SK-N-SH (cell line): ENCODE results near the gene SV2A. TPM values are rescaled to one million over a fixed set of nuclear protein-coding genes. Genes with fewer than 3 reads are reported as not detected.

ENCODE experiments used
- CTCF ChIA-PET: fragments of 300-600, 350-600 bp; formaldehyde crosslinking; extraction: SDS; loops from one replicate; lab custom pipeline; 2021; lab: Yijun Ruan, JAX
- POLR2A ChIA-PET: fragments of 350-600 bp; sonication (Branson Sonifier 250); formaldehyde crosslinking; extraction: SDS; loops from one replicate; lab custom pipeline; 2020; ENCODE audit warnings: antibody characterized with exemption, inconsistent platforms; lab: Yijun Ruan, JAX
- DNase-seq: peaks from one replicate; pipeline ENCODE4 v3.0.0; 2012
- H2AFZ ChIP-seq: fragments of 200-600 bp; sonication (generic); 2 replicates; pipeline ENCODE4 v1.8.1; 2016; ENCODE audit warnings: antibody characterized with exemption, mild to moderate bottlenecking, low read depth
- H3F3A ChIP-seq: fragments of 200-600 bp; sonication (generic); replicated peaks from 2 replicates; pipeline ENCODE3; 2016; ENCODE audit warnings: antibody characterized with exemption, mild to moderate bottlenecking; ENCODE audit not compliant: insufficient read depth
- H3K27ac ChIP-seq, 2 experiments: fragments of 200-500 bp in 1 of 2; fragments of 200-600 bp in 1 of 2; sonication (Bioruptor generic) in 1 of 2; sonication (generic), shearing (Covaris generic) in 1 of 2; 2 replicates each; pipeline versions ENCODE4 v1.5.1 to v1.6.1; 2014 to 2016; ENCODE audit warnings: low read depth in 2 of 2, inconsistent platforms in 1 of 2, low read length in 1 of 2, mild to moderate bottlenecking in 1 of 2, mixed read lengths in 1 of 2
- H3K27me3 ChIP-seq: fragments of 200-600 bp; sonication (generic), shearing (Covaris generic); 2 replicates; pipeline ENCODE4 v1.6.1; 2016; ENCODE audit warnings: mixed run types; ENCODE audit not compliant: insufficient read depth
- H3K36me3 ChIP-seq, 2 experiments: fragments of 200-500 bp in 1 of 2; fragments of 200-600 bp in 1 of 2; sonication (Bioruptor generic) in 1 of 2; sonication (generic) in 1 of 2; replicated peaks in 1 of 2; 2 replicates each; pipeline versions ENCODE3 to v1.5.1; 2014 to 2016; ENCODE audit warnings: low read length in 1 of 2, mild to moderate bottlenecking in 1 of 2; ENCODE audit not compliant: insufficient read depth in 2 of 2, control insufficient read depth in 1 of 2
- H3K4me1 ChIP-seq, 2 experiments: fragments of 200-500 bp in 1 of 2; fragments of 200-600 bp in 1 of 2; sonication (Bioruptor generic) in 1 of 2; sonication (generic), shearing (Covaris generic) in 1 of 2; 2 replicates each; pipeline versions ENCODE4 v1.5.1 to v1.6.1; 2014 to 2016; ENCODE audit warnings: low read depth in 1 of 2, low read length in 1 of 2, mixed run types in 1 of 2; ENCODE audit not compliant: insufficient read depth in 2 of 2, control insufficient read depth in 1 of 2
- H3K4me2 ChIP-seq: fragments of 200-600 bp; sonication (generic), shearing (Covaris generic); 2 replicates; pipeline ENCODE4 v1.6.1; 2017; ENCODE audit warnings: mixed run types
- H3K4me3 ChIP-seq, 2 experiments: fragments of 200-500 bp in 1 of 2; fragments of 200-600 bp in 1 of 2; sonication (Bioruptor generic) in 1 of 2; sonication (generic), shearing (Covaris generic) in 1 of 2; 2 replicates each; pipeline versions ENCODE4 v1.5.1 to v1.8.1; 2014 to 2016; ENCODE audit warnings: low read depth in 2 of 2, inconsistent platforms in 1 of 2, low read length in 1 of 2, mild to moderate bottlenecking in 1 of 2, mixed read lengths in 1 of 2, moderate library complexity in 1 of 2
- H3K79me2 ChIP-seq: fragments of 200-600 bp; sonication (generic); 2 replicates; pipeline ENCODE4 v1.8.1; 2017; ENCODE audit warnings: mild to moderate bottlenecking; ENCODE audit not compliant: insufficient read depth
- H3K9ac ChIP-seq: fragments of 200-600 bp; sonication (generic); 2 replicates; pipeline ENCODE4 v1.6.1; 2017; ENCODE audit warnings: mixed run types
- H3K9me2 ChIP-seq: fragments of 200-600 bp; sonication (generic); 2 replicates; pipeline ENCODE4 v1.6.1; 2017; ENCODE audit warnings: mixed run types
- H3K9me3 ChIP-seq: fragments of 200-600 bp; sonication (generic); 2 replicates; pipeline ENCODE4 v1.6.1; 2017; ENCODE audit warnings: mixed run types, mild to moderate bottlenecking, moderate library complexity
- H4K20me1 ChIP-seq: fragments of 200-600 bp; sonication (generic); 2 replicates; pipeline ENCODE4 v1.6.1; 2017; ENCODE audit warnings: mild to moderate bottlenecking, mixed run types; ENCODE audit not compliant: insufficient read depth
- CTCF ChIP-seq: fragments of 200-600 bp; sonication (generic); IDR thresholded peaks from 2 replicates; pipeline ENCODE4 v1.6.1; 2017; ENCODE audit warnings: antibody characterized with exemption, mild to moderate bottlenecking, moderate library complexity
- EP300 ChIP-seq, 2 experiments: IDR thresholded peaks; 2 replicates each; pipeline versions ENCODE4 v1.4.0 to v1.6.1; 2012; ENCODE audit warnings: borderline replicate concordance in 1 of 2, low read depth in 1 of 2, low read length in 1 of 2
- FOSL2 ChIP-seq: IDR thresholded peaks from 2 replicates; pipeline ENCODE4 v1.4.0; 2012; ENCODE audit warnings: low read depth, mild to moderate bottlenecking, moderate library complexity, borderline replicate concordance
- FOXM1 ChIP-seq: IDR thresholded peaks from 2 replicates; pipeline ENCODE4 v1.4.0; 2012; ENCODE audit warnings: low read depth, mild to moderate bottlenecking
- GATA2 ChIP-seq: sonication (generic); formaldehyde crosslinking; IDR thresholded peaks from 2 replicates; pipeline ENCODE4 v1.5.0; 2020; ENCODE audit warnings: mild to moderate bottlenecking, missing genetic modification reagents
- MAX ChIP-seq: IDR thresholded peaks from 2 replicates; pipeline ENCODE4 v1.4.0; 2012; ENCODE audit warnings: low read depth
- MEF2A ChIP-seq: IDR thresholded peaks from 2 replicates; pipeline ENCODE4 v1.4.0; 2012; ENCODE audit warnings: low read depth, borderline replicate concordance
- MXI1 ChIP-seq: IDR thresholded peaks from 2 replicates; pipeline ENCODE4 v1.6.1; 2012; ENCODE audit warnings: mild to moderate bottlenecking, low read depth, low read length, improper control_type of control experiment
- NFIC ChIP-seq: IDR thresholded peaks from 2 replicates; pipeline ENCODE4 v1.4.0; 2012; ENCODE audit warnings: borderline replicate concordance
- NRF1 ChIP-seq: IDR thresholded peaks from 2 replicates; pipeline ENCODE4 v1.6.1; 2012; ENCODE audit warnings: low read depth, mild to moderate bottlenecking, low read length
- POLR2AphosphoS5 ChIP-seq: IDR thresholded peaks from 2 replicates; pipeline ENCODE4 v1.6.1; 2012; ENCODE audit warnings: low read depth, low read length
- RCOR1 ChIP-seq: fragments of 150-350 bp; IDR thresholded peaks from 2 replicates; pipeline ENCODE4 v1.6.1; 2017; ENCODE audit warnings: antibody characterized with exemption, low read length
- RXRA ChIP-seq: IDR thresholded peaks from 2 replicates; pipeline ENCODE4 v1.4.0; 2012; ENCODE audit warnings: low read depth, mild to moderate bottlenecking, borderline replicate concordance
- SMC3 ChIP-seq: IDR thresholded peaks from 2 replicates; pipeline ENCODE4 v1.6.1; 2012; ENCODE audit warnings: low read depth, low read length, improper control_type of control experiment
- TCF12 ChIP-seq: IDR thresholded peaks from 2 replicates; pipeline ENCODE4 v1.4.0; 2012
- ZBTB33 ChIP-seq: IDR thresholded peaks from 2 replicates; pipeline ENCODE4 v1.4.0; 2012; ENCODE audit warnings: low read depth, borderline replicate concordance
- WGBS: methylation state at CpG from one replicate; pipeline ENCODE4 v1.1.6; 2017; ENCODE audit warnings: low lambda C conversion rate; 5-methylcytosine and 5-hydroxymethylcytosine counted together
- polyA plus RNA-seq, 3 experiments: library from polyadenylated mRNA; depleted of rRNA; stranded (reverse); fragments of >200 nt; gene quantifications; 2 replicates each; pipeline ENCODE4 v1.2.3, GENCODE V29; 2012

SV2A gene
- polyA plus RNA-seq, 1 of the 3 experiments (the other 2 are of a cell fraction), result 22.7 TPM

DNA sequence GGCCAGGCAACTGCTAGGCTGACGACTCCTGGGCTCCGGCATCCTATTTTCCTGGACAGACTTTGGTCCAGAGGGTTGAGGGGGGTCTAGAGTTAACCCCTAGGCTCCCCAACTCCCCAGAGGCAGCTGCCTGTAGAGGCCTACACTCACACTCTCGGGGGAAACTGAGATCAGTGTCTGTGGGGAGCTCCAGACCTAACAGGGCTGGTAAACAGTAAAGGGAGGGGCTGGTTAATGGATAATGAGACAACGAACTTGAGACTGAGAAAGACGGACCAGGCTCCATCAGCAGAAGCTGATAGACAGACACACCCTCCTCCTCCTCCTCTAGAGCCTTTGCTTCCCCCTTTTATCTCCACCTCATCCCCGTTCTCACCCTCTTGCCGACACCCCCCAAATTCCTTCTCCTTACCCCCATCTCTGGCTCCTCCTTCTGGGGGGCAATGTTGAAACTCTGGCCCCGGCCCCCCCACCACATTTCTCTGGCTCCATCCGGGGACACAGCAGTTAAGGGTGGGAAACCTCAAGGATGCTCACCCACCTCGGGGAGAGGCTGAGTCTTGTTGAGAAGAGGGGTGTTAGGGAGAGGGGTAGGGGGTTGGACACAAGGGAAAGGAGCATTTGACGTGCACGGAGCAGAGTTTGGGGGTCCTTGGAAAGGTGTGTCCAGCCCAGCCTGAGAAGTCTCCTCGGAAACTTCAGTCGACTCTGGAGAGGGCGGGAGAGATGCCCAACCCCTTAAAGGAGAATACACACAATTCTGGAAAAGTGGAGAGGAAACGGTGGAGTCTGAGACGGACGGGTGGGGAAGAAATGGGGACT is 18.7 kb upstream of the SV2A start, which contains the start of gene MTMR11:
Gene MTMR11 (minus strand): TSS at position 710 of the 822 bp plus-strand sequence. CDS start 232 bp downstream, at position 478.
- CTCF ChIA-PET, result interaction anchor here (2.9 kb wide), 1 partner anchor 233 kb away, joined by 10 read pairs; no protein-coding TSS in a partner anchor
- peak within 1 kb of the TSS; percentile 73 to 83 for H3K27ac ChIP-seq

DNA sequence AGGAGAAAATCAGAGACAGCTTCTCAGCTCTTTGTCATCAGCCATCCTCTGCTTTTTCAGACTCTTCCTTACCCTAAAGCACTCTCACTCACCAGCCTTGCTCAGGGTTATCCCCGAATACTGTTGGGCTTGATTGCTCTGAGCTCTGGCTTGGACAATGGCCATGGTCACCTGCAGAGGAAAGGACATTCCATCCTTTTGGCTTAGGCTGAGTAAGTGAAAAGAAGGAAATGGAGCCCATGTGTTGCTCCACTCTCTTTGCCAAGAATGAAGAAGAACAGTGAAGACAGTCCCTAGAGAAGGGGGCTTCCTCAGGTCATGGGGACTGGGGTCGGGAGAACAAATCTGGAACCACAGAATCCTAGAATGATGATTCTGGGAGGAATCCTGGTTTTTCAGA is 16.7 kb upstream of the SV2A start:
- peaks cover 15% of the 10 kb centered on the region for H3F3A ChIP-seq
- H3K79me2 ChIP-seq, result no peaks in the 10 kb centered on the region
- H3K9ac ChIP-seq, result no peak overlapping the region
- CTCF ChIA-PET, result no interaction called here
- H4K20me1 ChIP-seq, result no peaks in the 10 kb centered on the region
- H3K9me3 ChIP-seq, result no peaks in the 10 kb centered on the region
- H2AFZ ChIP-seq, result no peak overlapping the region
- WGBS, result 85% methylated on average over 2 of the region's 2 CpGs
- H3K4me3 ChIP-seq, result no peak overlapping the region
- no peak for DNase-seq
- H3K4me1 ChIP-seq, result peaks cover 12 to 21% of the 10 kb centered on the region in 2 experiments; a peak in 3 of 4 replicates
- peaks cover 0 to 14% of the 10 kb centered on the region in 2 experiments for H3K36me3 ChIP-seq
- H3K9me2 ChIP-seq, result no peaks in the 10 kb centered on the region
- no peak overlapping the region for H3K4me2 ChIP-seq
- POLR2A ChIA-PET, result no interaction called here
- H3K27me3 ChIP-seq, result no peaks in the 10 kb centered on the region
- no peak overlapping the region for H3K27ac ChIP-seq
- no peak for TF ChIP-seq FOXM1
- no peak for TF ChIP-seq MXI1
- no peak for TF ChIP-seq POLR2AphosphoS5
- no peak for TF ChIP-seq ZBTB33
- no peak for TF ChIP-seq GATA2 (CRISPR knock-in tag)
- no peak for TF ChIP-seq RXRA
- no peak for TF ChIP-seq TCF12
- no peak for TF ChIP-seq RCOR1
- no peak for TF ChIP-seq NRF1
- no peak for TF ChIP-seq FOSL2
- TF ChIP-seq SMC3, result no peak
- TF ChIP-seq CTCF, result no peak

More for the DNA sequence above, 18.7 kb upstream of the SV2A start, which contains the start of gene MTMR11:
- 62% methylated on average over 18 of the region's 18 CpGs for WGBS
- peaks cover 0 to 6% of the 10 kb centered on the region in 2 experiments for H3K36me3 ChIP-seq
- H2AFZ ChIP-seq, result no peak within 1 kb of the TSS; the same call in 1 of the 2 replicates
- H4K20me1 ChIP-seq, result no peaks in the 10 kb centered on the region
- no peaks in the 10 kb centered on the region for H3K9me2 ChIP-seq
- peak within 1 kb of the TSS; percentile 64 for H3K4me2 ChIP-seq
- no peak for DNase-seq
- POLR2A ChIA-PET, result no interaction called here
- no peaks in the 10 kb centered on the region for H3K9me3 ChIP-seq
- TF ChIP-seq CTCF (no peak), FOSL2 (no peak), POLR2AphosphoS5 (no peak), MEF2A (no peak), NFIC (no peak), MAX (no peak), MXI1 (no peak), EP300 (IDR thresholded peaks at IDR 0.05; ENCODE audit: borderline replicate concordance in 1 of 2, low read depth in 1 of 2, low read length in 1 of 2) (no peak)
- peaks cover 19 to 29% of the 10 kb centered on the region in 2 experiments for H3K4me1 ChIP-seq
- H3F3A ChIP-seq, result peaks cover 34% of the 10 kb centered on the region
- no peaks in the 10 kb centered on the region for H3K79me2 ChIP-seq
- H3K4me3 ChIP-seq, result peak within 1 kb of the TSS; percentile 51; a peak in 3 of 4 replicates
- H3K27me3 ChIP-seq, result no peaks in the 10 kb centered on the region
- peak within 1 kb of the TSS; percentile 58; the same call in 1 of the 2 replicates for H3K9ac ChIP-seq
